GM12801 (cell line): ENCODE data around the gene GAK.

Source experiments
- TF ChIP-seq, protein P1 (sequence below): IDR thresholded peaks from one replicate; pipeline ENCODE4 v1.5.1; 2011; ENCODE audit warnings: control low read depth; ENCODE audit not compliant: insufficient read length; ENCODE audit errors: extremely low read depth

Gene GAK

DNA sequence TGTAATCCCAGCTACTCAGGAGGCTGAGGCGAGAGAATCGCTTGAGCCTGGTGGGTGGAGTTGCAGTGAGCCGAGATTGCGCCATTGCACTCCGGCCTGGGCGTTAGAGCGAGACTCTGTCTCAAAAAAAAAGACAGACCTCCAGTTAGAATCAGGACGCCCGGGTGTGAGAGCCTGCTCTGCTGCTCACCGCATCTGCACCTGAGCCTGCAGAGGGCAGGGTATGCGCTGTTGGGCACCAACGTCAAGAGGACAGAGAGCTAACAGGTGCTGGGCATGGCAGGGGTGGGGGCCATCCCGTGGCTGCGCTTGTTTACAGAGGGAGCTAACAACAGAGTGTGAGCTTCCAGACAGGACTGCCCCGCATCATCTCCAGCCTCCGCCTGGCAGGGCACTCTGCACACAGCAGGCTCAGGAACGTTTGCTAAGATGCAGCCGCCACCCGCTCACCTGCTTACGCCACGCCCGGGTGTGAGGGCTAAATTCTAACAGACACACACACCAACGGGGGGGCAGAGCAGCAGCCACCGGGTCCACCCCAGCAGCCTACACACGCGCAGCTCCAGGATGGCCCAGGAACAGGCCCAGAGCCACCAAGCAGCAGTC is 56.2 kb downstream of the GAK start:
- TF ChIP-seq, protein P1, sequence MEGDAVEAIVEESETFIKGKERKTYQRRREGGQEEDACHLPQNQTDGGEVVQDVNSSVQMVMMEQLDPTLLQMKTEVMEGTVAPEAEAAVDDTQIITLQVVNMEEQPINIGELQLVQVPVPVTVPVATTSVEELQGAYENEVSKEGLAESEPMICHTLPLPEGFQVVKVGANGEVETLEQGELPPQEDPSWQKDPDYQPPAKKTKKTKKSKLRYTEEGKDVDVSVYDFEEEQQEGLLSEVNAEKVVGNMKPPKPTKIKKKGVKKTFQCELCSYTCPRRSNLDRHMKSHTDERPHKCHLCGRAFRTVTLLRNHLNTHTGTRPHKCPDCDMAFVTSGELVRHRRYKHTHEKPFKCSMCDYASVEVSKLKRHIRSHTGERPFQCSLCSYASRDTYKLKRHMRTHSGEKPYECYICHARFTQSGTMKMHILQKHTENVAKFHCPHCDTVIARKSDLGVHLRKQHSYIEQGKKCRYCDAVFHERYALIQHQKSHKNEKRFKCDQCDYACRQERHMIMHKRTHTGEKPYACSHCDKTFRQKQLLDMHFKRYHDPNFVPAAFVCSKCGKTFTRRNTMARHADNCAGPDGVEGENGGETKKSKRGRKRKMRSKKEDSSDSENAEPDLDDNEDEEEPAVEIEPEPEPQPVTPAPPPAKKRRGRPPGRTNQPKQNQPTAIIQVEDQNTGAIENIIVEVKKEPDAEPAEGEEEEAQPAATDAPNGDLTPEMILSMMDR: no peak

GRCh38 chr4:874971-875817 is 56.9 kb downstream of the GAK start:
- TF ChIP-seq, protein P1: no peak

DNA sequence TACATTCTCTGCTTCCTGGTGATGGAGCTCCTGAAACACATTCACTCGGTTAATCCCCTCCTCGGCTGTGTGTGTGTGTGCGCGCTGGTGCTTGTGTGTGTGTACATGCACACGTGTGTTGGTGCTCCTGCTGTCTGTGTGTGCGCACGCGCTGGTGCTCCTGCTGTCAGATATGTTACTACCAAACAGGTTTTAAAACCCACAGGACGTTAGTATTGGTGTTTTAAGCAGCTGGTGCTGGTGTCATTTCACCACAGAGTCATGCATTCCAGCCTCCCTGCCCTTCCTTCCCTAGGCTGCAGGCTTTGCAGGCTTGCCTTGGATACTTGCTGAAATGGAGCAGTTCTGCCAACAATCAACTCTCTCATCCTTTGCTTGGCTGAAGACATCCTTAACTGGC is 58.1 kb downstream of the GAK start:
- TF ChIP-seq, protein P1: no peak

DNA sequence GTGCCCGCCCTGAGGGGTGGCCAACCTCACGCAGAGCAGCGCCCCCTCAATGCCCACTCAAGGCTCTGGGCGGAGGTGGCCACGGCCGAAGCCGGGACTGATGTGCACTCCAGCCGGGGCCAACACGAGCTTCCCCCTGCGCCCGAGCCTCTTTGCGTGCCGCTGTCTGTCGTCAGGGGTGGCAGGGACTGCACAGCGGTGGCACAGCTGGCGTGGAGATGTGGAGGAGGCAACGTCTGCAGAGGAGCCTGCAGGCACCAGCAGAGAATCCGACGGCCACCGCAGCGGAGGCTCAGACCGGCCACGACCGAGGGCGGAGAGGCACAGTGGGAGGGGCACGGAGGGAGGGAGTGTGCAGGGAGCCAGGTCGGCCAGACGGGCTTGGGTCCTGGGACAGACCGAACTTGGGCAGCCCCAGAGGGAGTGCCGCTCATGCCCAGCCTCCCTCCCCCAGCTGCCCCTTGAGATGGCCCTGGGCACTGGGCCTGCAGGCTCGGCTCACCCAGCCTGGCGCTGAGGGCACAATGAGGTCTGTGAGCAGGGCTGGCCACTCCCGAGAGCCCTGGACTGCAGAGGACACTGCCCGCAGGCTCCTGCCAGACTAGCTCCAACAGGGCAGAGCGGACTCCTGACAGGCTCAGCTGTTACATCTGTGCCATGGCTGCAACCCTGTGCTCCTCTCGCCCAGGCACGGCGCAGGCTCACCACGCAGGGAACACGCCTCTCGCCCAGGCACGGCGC is 59.7 kb downstream of the GAK start:
- TF ChIP-seq, protein P1: no peak

DNA sequence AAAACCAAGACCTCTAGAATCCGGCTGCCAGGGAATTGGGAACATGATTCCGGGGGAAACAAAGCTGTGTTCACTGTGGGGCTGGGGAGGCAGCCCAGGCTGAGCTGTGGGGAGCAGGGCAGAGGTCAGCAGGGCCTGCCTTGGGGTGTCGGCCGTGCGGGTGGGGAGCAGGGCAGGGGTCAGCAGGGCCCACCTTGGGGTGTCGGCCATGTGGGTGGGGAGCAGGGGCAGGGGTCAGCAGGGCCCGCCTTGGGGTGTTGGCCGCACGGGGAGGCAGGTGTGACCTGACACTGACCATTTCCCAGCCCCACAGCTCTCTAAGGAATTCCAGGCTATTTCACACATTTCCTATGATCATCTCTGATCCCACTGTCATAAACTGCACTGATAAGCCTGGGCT is 60.6 kb downstream of the GAK start:
- TF ChIP-seq, protein P1: no peak

- TF ChIP-seq, protein P1: no peak
Observed at GRCh38 chr4:870951-871350, 61.2 kb downstream of the GAK start.

GRCh38 chr4:869776-870175 is 62.3 kb downstream of the GAK start:
- TF ChIP-seq, protein P1: no peak
